ENCODE results near the gene ARL15.

DNA sequence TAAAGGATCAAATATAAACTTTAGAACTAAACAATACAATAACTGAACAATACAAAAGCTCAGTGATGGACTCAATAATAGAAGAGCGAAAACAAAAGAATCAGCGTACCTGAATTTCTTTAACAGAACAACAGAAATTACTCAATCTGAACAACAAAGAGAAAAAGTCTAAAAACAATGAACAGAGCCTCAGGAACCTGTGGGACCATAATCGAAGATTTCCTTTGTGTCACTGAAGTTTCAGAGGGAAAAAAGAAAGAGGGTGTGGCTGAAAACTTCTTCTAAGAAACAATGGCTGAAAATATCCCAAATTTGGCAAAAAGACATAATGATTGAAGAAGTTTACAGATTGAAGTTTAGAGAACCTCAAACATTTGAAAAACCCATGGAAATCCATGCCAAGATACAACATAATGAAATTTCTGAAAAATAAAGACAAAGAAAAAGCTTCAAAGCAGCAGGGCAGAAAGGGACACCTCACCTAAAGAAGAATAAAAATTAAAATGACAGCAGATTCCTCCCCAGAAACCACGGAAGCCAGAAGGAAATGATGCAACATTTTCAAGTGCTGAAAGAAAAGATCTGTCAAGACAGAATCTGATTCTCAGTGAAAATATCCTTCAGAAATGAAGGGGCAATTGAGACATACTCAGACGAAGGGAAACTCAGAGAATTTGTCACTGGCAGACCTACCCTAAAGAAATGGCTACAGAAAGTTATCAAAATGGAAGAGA, 288.8 kb downstream of the ARL15 start:
- TF ChIP-seq, protein P1, sequence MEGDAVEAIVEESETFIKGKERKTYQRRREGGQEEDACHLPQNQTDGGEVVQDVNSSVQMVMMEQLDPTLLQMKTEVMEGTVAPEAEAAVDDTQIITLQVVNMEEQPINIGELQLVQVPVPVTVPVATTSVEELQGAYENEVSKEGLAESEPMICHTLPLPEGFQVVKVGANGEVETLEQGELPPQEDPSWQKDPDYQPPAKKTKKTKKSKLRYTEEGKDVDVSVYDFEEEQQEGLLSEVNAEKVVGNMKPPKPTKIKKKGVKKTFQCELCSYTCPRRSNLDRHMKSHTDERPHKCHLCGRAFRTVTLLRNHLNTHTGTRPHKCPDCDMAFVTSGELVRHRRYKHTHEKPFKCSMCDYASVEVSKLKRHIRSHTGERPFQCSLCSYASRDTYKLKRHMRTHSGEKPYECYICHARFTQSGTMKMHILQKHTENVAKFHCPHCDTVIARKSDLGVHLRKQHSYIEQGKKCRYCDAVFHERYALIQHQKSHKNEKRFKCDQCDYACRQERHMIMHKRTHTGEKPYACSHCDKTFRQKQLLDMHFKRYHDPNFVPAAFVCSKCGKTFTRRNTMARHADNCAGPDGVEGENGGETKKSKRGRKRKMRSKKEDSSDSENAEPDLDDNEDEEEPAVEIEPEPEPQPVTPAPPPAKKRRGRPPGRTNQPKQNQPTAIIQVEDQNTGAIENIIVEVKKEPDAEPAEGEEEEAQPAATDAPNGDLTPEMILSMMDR (IDR thresholded peaks at IDR 0.05), result no peak
- TF ChIP-seq POLR2A (IDR thresholded peaks at IDR 0.05), result no peak

All from breast epithelium (tissue), 3 donors.